Germinal center (tissue), 1 donor: ENCODE data around the gene VPS16.

Source experiments
- DNase-seq: peaks from one replicate; pipeline ENCODE4 v3.0.0; 2012; ENCODE audit warnings: mixed read lengths, low spot score

The VPS16 gene

DNA sequence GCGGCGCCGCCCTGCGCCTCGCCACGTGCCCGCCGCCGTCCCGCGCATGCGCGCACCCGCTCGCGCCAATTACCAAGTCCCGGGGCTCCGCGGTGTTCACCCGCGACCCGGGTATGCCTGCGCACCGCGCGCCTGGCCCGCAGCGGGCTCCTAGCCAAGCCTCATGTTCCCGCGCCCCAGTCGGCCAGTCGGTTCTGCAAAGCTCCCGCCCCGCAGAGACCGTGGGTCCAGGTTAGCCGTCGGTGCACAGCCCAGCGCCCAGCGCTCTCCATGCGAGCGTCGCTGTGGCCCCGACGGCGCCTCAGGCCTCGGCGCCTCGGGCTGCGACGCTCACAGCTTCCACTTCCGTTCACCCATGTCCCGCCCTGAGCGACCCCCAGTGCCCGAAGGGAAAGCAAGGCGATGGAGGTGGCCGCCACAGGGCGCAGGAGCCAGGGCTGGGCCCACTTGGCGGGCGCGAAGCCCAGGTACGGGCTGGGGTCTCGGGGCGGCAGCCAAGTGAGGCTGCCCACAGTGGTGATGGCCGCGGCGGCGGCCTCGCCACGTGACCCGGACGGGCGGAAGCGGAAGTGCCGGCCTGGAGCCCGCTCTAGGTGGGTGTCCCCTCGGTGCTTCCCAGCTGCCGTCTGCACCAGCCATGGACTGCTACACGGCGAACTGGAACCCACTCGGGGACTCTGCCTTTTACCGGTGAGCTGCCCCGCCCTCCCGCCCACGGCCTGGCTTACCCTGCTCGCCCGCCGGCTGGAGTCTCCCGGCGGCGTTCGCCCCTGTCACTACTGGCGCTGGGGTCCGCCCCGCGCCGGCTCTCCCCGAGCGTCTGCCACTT, at the start of gene VPS16, which contains the start of gene PCED1A:
Gene VPS16, plus strand, starts transcription at position 608 of the 829 bp plus-strand sequence. Its CDS starts 30 bp downstream, at position 638.
Gene PCED1A, minus strand, starts transcription at position 518 of the 829 bp plus-strand sequence. CDS start 743 bp downstream, outside the sequence.
- peak; percentile 94 for DNase-seq

DNA sequence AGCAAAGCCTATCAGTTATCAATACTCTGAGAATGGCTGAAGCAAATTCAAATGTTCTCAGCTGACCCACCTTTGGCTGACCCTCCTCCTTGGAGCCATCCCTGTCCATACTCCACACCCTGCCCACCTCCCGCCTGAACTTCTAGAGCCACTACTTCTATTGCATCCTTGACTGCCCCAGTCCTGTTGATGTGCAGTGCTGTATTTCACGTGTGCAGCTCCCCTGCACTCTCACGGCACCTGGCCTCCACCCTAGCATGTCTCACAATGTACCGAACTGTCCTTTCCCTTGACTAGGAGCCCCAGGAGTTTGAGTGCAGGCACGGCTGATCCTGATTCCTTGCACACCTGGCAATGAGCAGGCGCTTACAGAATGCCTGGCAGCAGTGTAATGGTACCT, 47.1 kb upstream of the VPS16 start:
- no peak for DNase-seq

DNA sequence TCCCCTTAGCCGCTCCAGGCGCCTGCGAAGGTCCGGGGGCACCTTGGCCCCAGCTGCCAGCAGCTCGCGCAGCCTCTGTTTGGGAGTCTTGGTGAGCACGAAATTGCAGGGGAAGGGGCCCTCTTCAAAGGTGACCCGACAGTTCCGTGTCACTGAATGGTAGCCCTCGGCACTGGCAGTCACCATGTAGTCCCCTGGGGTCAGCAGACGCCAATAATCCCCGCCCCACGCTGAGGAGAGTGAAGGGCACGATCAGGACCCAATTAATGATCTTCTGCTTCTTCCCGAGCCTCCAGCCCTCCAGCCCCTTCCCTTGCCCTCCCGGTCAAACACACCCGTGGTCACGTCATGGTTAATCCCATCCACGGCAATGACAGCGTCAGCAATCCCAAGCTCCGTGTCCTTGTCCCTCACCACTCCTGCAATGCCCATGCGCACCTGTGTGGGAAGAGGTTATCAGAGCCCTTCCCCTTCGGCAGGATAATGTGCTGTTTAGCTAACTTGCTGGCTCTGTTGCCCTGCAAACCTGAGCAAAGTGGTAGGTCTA, 46.3 kb upstream of the VPS16 start:
- no peak for DNase-seq

DNA sequence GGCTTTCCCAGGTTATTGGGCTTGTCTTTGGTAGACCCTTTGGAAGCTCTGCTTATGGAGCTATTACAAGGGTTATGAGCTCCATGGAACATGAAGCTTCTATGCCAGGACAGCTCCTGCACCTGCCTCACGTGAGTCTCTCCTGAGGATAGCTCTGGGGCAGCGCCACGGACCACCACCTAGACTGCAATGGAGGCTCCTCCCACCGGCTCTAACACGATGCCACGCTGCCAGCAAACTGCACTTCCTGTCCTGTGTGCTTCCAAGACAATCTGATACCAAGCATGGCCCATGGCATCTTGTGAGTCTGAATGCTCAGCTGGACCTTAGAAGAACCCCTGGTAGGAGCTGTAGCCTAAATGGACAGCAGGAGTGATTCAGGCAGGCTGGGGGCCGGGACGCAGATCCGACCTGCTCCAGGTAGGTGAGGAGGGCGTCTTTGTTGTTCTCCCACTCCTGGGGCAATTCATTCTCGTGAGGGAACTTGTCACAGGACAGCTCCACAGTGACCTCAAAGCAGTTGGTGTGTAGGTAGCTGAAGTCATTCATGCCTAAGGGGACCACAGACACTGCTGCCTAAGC, 45.6 kb upstream of the VPS16 start:
- no peak for DNase-seq

DNA sequence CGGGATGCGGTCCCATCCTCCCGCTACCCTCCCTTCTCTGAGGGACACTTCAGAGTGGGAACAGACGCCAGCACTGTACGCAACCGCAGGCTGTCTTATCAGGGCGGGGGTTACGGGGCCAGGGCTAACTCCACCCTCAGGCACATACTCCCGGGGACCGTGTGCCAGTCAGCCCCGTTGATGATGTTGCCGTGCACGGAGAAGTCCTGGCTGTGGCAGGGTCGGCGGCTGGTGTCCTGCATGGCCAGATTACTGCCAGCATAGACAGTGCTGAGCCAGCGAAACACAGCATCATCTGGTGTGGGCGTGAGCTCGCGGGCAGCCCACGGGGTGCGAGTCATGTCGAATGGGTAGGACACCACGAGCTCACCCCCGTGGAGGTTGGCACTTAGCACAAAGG, 45.1 kb upstream of the VPS16 start:
- no peak for DNase-seq

DNA sequence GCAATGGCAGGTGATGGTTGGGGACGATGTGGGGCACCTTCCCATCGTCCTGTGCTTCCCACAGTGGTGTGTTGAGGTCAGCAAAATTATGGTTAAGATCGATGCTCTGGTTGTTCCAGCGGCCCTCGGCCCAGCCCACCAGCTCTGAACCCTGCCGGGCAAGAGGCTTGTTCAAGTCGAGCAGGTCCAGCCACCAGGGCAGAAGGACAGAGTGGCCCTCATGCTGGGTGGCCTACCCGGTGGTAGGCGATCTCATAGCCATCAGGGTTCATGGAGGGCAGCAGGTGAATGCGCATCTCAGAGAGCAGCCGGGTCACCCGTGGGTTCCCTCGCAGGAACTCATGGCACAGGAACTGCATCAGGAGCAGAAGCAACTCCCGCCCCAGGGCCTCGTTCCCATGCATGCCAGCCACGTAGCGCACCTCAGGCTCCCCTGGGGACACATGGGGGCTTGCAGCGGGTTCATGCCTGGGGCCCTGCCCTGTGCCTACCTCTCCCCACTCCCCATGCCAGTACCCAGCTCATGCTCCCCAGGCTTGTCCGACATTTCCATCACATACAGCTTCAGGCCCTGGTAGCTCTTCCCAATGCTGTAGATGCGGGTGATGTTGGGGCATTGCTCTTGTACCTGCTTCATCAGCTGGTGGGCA, 44.4 kb upstream of the VPS16 start:
- no peak for DNase-seq

DNA sequence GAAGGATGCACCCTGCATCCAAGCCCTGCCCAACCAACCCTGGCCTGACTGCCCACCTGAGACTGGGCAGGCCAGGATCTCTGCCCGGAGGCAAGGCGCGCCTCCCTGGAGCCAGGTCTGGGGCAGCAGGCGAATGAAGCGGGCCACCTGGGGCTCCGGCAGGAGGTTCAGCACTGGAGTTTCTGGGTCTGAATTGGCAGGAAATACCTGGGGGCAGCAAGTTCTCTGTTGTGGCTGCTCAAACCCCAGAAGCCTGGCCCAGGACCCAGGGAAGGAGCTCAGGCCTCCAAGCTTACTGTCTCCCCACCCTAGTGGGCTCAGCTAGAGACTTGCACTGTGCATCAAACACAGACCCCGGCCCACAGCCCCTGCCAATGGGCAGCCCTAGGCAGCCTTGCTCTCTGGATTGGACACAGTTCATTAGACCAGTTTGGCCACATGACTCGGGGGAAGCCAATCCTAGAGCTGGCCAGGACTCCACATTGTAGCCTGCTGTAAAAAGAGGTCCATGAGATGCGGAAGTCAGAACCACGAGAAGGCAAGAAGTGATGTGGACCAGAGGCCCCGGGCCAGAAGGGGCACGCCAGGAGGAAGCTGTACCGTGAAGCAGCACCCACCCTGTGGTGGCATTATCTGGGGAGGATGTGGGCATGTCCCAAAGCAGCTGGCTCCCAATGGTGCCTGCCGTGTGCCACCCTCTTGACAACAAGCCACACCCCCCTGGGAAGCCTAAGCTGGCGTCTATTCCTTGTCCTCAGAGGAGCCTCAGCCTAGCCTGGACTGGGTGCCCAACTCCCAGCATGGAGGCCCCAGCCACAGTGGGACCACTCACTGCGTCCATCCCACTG, 43.2 kb upstream of the VPS16 start:
- no peak for DNase-seq

DNA sequence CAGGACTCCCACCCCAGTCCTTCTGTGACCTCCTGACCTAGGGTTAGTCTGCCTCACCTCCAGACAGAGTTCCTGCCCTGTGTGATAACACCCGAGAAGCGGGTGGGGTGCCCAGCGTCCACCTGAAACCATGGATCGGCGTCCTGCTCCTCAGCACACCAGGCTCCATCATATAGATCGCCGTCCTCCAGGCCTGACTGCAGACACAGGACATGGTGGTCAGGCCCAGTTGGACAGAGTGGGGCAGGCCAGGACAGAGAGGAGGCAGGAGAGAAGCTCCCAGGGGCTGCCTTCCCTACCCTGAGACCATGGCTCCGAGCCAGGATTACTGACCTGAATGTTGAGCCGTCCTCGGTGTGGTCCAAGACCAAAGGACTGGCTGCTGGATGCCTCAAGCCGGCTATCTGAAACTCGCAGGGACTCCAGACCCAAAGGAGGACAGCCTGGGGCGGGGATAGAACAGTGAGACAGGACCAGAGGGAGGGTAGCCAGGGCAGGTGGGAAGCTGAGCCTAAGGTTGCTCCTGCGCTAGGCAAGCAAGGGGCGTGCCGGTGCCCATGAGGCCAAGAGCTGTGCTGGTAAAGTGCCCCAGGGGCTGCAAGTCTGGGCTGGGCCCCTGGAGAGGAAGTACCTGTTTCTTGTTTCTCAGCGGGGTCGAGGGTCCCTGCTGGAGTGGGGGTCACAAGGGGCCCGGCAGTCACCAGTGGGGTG, 42.3 kb upstream of the VPS16 start:
- no peak for DNase-seq

DNA sequence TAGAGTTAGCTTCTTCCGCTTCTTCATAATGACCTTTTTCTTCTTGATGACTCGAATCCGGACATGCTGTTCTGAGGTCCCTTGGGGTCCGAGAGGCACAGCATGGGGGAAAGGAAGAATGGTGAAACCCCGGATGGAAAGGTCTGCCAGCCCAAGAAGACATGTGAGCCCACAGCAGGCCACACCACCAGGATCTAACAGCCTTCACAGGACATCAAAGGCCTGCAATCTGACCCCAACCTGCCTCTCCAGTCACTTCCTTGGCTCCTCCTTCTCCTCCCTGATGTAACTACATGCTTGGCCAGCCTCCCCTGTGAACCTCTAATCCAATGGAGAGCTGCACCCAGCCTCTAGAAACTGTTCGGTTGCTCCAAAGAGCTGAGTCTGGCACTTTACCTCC, 41.7 kb upstream of the VPS16 start:
- no peak for DNase-seq

DNA sequence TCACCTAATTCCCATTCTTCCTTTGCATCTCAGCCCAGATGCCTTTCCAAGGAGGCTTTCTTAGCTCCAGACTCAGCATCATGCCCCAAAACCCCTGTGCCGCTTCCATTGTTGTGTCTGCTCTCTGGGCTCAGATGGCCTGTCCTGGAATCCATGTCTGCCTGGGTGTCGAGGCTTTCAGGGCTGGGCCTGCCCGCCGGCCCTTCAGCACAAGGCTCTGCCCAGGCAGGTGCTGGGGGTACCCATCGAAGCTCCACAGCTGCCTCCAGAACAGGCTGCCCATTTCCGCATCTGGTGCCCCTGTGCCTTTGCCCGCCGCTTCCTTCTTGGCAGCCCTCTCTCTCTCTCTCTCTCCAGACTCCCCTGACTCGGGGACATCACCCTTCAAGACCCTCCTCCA, 41.3 kb upstream of the VPS16 start:
- DNase-seq, result peak; percentile 38

DNA sequence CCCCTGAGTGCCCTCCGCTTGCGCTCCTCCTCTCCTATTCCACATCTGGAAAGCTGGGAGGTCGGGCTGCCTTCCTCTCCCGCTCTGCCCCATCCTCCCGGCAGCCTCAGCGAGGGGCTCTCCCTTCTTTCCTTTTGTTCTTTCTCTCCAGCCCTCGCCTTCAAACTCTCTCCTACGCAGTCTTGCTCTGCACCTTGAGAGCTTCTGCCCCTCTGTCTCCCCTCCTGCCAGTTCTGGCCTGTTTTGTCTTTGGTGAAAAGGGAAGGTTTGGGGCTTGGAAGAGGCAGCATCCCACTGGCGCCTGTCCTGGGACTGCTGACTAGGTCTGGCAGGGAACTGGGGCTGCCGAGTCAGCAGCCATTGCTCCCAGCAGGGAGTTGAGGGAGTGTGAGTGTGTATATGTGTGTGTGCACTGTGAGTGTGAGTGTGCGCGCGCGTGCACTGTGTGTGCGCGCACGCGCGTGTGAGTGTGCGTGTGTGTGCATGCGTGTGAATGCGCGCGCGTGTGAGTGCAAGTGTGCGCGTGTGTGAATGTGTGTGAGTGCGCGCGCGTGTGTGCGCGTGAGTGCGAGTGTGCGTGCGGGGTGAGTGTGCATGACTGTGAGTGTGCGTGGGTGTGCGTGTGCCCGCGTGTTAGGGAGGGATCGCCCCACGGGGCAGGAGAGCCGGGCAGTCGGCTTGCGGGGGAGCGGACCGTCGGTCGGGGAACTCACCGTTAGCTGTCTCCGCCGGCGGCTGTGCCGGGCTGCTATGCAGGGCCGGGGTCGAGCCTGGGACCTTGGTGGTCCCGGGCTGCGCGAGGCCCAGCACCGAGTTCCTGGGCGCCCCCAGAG, 40.6 kb upstream of the VPS16 start:
- peak; percentile 36 for DNase-seq

DNA sequence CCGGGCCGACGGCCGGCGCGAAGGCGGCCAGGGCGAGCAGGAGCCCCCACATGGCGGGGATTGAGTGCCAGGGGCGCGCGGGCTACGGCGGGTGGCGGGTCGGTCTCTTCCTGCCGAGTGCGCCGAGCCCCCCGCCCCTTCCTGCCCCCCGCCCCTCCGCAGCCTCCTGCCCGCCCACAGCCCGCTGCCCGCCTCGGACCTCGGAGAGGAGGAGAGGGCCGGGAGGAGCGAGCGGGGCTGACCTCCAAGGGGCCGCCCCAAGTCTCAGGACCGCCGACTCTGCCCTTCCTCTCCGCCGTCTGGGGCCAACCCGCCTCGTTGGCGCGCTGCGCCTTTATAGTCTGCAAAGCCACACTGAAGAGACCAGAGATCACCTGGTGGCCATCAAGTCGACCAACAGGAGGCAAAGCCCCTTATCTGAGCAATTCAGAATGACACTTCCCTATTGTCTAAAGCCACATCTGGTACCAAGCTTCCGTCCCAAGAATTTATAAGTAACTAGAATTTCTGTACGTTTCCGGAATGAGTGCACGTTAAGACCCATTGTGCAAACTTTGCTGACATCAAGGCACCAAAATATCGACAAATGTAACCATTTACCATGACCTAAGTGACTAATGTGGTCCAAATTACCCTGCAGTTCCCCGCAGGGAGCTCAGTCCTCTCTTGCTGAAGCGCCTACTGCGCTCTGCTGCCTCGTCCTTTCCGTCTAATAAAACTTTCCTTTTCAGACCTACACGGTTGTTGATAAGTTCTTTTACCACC, 39.8 kb upstream of the VPS16 start, which contains the start of gene CPXM1:
Gene CPXM1, minus strand, starts transcription at position 107 of the 765 bp plus-strand sequence. Its CDS starts 55 bp downstream, at position 52.
- DNase-seq, result peak; percentile 55

DNA sequence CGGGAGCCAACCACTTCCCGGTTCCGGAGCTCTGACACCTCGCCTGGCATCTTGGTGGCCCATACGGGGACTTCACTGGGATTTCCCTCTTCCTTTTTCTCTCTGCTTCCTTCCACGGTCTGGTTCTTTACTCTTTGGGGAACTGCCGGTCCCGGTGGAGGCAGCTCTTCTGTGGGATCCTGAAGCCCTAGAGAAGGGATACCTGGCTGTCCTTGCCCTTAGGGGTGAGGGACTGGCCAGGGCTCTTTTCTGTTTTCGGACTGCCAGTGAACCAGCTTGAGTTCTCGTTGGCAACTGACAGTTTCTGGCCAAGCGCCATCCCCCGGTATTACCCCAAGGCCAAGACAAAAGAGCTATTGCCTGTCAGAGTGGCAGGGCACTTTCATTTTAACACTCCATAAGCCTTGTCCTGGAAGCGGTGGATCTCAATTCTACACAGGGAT, 39.2 kb upstream of the VPS16 start:
- DNase-seq, result no peak

DNA sequence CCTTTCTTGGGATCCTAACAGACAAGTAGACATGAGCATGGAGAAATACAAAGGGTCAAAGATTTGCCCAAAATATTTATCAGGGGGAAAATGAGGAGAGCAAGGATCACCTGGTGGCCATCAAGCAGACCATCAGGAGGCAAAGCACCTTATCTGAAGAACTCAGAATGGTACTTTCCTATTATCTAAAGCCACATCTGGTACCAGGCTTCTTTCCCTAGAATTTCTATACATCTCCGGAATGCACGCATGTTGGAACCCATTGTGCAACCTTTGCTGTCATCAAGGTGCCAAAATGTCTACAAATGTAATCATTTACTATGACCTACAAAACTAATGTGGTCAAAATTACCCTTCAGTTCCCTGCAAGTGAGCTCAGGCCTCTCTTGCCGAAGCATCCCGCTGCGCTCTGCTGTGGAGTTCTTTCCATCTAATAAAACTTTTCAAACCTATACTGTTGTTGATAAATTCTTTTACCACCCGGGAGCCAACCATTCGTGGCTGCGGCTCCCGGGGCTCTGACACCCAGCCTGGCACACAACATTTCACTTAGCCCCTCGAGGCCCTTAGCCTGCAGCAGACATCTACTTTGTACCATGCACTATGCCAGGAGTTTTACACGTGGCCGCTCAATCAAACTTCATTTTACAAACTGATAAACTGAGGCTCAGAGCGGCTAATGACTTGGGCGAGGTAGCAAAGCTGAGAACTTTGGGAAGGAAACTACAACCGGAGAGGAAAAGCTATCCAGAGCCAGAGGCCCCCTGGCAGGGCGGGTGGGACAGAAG, 36.3 kb upstream of the VPS16 start:
- DNase-seq, result no peak

DNA sequence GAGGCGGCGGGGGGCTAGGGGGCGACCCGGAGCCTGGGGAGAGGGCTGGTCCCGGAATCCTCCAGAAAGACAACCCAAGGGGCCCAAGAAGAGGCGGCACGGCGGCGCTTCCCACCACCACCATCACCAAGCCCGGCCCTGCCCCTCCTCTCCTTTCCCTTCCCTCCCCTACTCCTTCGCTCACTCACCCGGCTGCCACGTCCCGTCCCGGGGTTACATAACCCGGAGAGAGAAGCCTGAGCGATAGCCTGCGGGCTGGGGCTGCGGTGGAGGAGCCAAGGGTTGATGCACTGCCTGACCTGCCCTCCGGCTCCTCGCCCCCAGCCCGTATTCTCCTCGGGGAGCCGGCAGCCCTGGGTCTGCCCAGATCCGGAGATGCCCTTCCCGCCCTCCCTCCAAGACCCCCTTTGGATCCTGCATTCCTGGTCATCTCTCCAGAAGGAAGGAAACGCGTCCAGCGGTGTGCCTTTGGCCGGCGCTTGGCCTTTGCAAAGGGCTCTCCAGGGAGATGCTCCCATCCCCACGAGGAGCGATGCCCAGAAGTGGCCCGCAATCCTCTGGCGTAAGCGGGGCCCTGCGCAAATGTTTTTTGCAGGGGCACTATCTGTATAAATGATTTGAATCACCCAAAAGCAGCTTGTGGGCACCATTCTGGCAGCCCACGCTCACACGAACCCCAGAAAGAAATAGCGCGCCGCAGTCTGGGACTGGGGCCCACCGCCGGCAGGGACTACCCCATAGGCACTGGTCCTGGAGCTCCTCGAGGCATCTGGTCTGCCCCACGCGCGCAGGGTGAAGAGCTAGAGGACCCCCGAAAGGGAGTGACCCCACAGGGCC, 35.5 kb upstream of the VPS16 start:
- no peak for DNase-seq

DNA sequence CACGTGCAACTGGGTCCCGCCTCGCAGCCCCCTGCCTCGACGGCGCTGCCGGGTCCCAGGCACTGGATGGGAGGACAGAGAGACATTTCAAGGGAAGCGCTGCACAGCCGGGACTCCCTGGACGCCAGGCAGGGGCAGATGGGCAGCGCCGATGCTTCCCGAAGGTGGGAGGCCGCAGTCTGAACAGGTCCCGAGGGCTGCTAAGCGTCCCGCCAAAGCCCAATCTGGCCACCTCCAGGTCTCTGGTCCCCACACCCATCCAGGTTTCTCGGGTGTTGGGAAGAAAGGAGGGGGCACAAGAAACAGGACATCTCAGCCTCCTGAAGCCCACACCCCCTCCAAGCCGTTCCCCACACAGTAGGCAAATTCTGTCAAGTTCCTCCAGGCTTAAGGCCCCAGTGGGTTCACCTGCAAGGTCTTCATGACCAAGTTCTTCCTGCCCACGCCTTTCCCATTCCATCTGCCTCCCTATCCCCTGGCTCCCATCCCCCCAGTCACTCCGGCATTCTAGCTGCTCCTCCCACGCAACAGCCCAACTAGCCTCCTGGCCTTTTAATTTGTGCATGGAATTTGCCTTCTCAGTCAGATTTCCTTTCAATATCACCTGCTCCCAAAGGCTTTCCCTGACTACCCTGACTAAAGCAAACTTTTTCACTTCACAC, 34.7 kb upstream of the VPS16 start:
- no peak for DNase-seq

DNA sequence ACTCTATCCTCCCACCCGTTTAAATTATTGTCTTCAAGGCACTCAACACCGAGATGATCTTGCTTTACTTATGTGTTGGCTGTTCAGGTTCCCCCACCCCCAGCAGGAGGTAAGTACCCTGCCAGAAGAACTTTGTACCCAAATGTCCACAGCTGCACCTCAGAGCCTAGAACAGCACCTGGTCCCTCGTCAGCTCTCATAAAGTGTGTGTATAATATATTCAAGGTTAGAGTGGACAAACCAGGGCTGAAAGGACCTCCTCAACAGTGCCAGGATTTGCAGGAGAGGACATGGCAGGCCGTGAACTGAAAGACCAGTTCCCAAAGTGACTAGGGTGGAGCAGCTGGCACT, 34.2 kb upstream of the VPS16 start:
- DNase-seq, result no peak
